Spleen (tissue), 11 donors: ENCODE data around the gene GNAO1. TPM values are rescaled to one million over a fixed set of nuclear protein-coding genes. Genes with fewer than 3 reads are reported as not detected.

ENCODE experiments used
- DNase-seq: peaks from one replicate; pipeline ENCODE4 v3.0.0-alpha.2; 2020
- H3K27ac ChIP-seq, 8 donors: fragments of 200-600 bp; sonication (generic) in 7 of 8; 1 replicate in 4 of 8; 2 replicates in 4 of 8; pipeline versions ENCODE4 v1.5.0 to v1.8.0; 2016 to 2021; ENCODE audit warnings: inconsistent platforms in 4 of 8, mild to moderate bottlenecking in 4 of 8, moderate library complexity in 1 of 8
- H3K27me3 ChIP-seq, 7 donors: fragments of 200-600 bp; sonication (generic) in 6 of 7; replicated peaks in 1 of 7; 1 replicate in 4 of 7; 2 replicates in 3 of 7; pipeline versions ENCODE4 v1.5.0 to v1.8.0; 2016 to 2021; ENCODE audit warnings: inconsistent platforms in 3 of 7, mild to moderate bottlenecking in 1 of 7
- H3K36me3 ChIP-seq, 6 donors: fragments of 200-600 bp; sonication (generic) in 5 of 6; 1 replicate in 4 of 6; 2 replicates in 2 of 6; pipeline versions ENCODE4 v1.5.0 to v1.8.0; 2016 to 2021; ENCODE audit warnings: inconsistent platforms in 2 of 6
- H3K4me1 ChIP-seq, 6 donors: fragments of 200-600 bp; sonication (generic) in 5 of 6; 1 replicate in 3 of 6; 2 replicates in 3 of 6; pipeline versions ENCODE4 v1.5.0 to v1.8.0; 2016 to 2021; ENCODE audit warnings: inconsistent platforms in 3 of 6
- H3K4me3 ChIP-seq, 8 donors: fragments of 200-600 bp; sonication (generic) in 7 of 8; 1 replicate in 4 of 8; 2 replicates in 4 of 8; pipeline versions ENCODE4 v1.5.0 to v1.8.0; 2016 to 2021; ENCODE audit warnings: inconsistent platforms in 4 of 8, mild to moderate bottlenecking in 4 of 8, moderate library complexity in 2 of 8
- H3K9me3 ChIP-seq, 8 donors: fragments of 200-600 bp; sonication (generic) in 7 of 8; 1 replicate in 4 of 8; 2 replicates in 4 of 8; pipeline versions ENCODE4 v1.5.0 to v1.8.0; 2016 to 2021; ENCODE audit warnings: inconsistent platforms in 4 of 8
- POLR2A ChIP-seq, 3 donors: fragments of 450-650 bp; IDR thresholded peaks; one replicate each; pipeline ENCODE4 v1.5.1; 2017; ENCODE audit warnings: antibody characterized with exemption in 3 of 3, mild to moderate bottlenecking in 1 of 3
- POLR2AphosphoS5 ChIP-seq, 3 donors: sonication (generic); formaldehyde crosslinking; IDR thresholded peaks; one replicate each; pipeline ENCODE4 v1.5.1; 2017; ENCODE audit warnings: antibody characterized with exemption in 3 of 3
- WGBS, 5 donors: extraction: QIAGEN DNeasy Blood & Tissue Kit in 3 of 5; methylation state at CpG; one replicate each; pipeline versions ENCODE4 v1.1.5 to v1.1.7; 2013 to 2018; 5-methylcytosine and 5-hydroxymethylcytosine counted together
- intact Hi-C: fragments of 100-400 bp; cut with DNase I; formaldehyde crosslinking; loops from one replicate; pipeline ENCODE4 v1.15.0; 2023; ENCODE audit warnings: low total_unique reads
- polyA plus RNA-seq, 3 donors: library from polyadenylated mRNA; stranded (reverse); fragments of 200-250 nt; gene quantifications; one replicate each; pipeline ENCODE4 v1.2.1, GENCODE V29; 2013
- total RNA-seq, 7 donors: library from RNA; depleted of rRNA in 3 of 7; stranded (reverse); fragments of >200 nt in 3 of 7; fragmentation: NEBNext Ultra II Directional in 4 of 7; extraction: Animal tissue kit (Norgen Biotek cat#: 25700) in 4 of 7; gene quantifications; one replicate each; pipeline versions ENCODE4 v1.1.0 to v1.2.1, GENCODE V29; 2016 to 2021
- TF ChIP-seq, protein P1 (sequence below), 11 experiments: fragments of 200-600 bp in 7 of 11; fragments of 450-650 bp in 4 of 11; sonication (generic) in 4 of 11; IDR thresholded peaks in 8 of 11; conservative IDR thresholded peaks in 3 of 11; 1 replicate in 7 of 11; 2 replicates in 4 of 11; pipeline versions ENCODE4 v1.4.0 to v1.8.0; 2016 to 2021; ENCODE audit warnings: antibody characterized with exemption in 11 of 11, inconsistent platforms in 4 of 11, mild to moderate bottlenecking in 1 of 11
- donor health status: healthy with polysubstance abuse.
- donor health status: DM: no; HTN: no; CAD: no; lungs with moderate emphysema.
- donor health status: DM: no; HTN: no; CAD: no.
- donor health status: Bipolar disorder and iron deficiency.
- donor health status: healthy.
- donor health status: DM: no; HTN: no; CAD: no.
- donor health status: DM: yes; HTN: yes; CAD: no.

Gene GNAO1
- total and polyA plus RNA-seq, 10 donors = 0.32 to 7.9 (median 4.7) TPM

DNA sequence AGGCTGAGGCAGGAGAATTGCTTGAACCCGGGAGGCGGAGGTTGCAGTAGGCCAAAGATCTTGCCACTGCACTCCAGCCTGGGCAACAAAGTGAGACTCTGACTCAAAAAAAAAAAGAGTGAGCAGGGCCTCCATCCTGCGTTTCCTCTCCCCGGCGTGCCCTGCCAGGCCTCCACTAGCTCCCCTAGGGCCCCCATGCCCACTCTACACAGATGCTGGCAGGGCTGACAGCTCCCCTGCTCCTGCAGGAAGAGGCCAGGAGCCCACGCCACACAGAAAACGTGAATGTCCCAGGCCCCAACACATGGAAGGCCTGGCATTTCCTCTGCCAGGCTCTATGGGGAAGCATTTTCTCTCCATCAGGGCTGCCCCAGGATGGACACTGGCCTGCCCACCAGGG, 124.7 kb downstream of the GNAO1 start:
- Histone ChIP-seq H3K27ac (no peak overlapping the region), H3K36me3 (no peaks in the 10 kb centered on the region), H3K27me3 (peaks cover 0 to 7% (median 0%) of the 10 kb centered on the region in 7 donors), H3K9me3 (no peaks in the 10 kb centered on the region), H3K4me3 (no peak overlapping the region), H3K4me1 (peaks cover 0 to 11% (median 7%) of the 10 kb centered on the region in 6 donors)
- peak; percentile 61 for DNase-seq
- TF ChIP-seq POLR2AphosphoS5 (IDR thresholded peaks at IDR 0.05) = no peak
- TF ChIP-seq, protein P1, sequence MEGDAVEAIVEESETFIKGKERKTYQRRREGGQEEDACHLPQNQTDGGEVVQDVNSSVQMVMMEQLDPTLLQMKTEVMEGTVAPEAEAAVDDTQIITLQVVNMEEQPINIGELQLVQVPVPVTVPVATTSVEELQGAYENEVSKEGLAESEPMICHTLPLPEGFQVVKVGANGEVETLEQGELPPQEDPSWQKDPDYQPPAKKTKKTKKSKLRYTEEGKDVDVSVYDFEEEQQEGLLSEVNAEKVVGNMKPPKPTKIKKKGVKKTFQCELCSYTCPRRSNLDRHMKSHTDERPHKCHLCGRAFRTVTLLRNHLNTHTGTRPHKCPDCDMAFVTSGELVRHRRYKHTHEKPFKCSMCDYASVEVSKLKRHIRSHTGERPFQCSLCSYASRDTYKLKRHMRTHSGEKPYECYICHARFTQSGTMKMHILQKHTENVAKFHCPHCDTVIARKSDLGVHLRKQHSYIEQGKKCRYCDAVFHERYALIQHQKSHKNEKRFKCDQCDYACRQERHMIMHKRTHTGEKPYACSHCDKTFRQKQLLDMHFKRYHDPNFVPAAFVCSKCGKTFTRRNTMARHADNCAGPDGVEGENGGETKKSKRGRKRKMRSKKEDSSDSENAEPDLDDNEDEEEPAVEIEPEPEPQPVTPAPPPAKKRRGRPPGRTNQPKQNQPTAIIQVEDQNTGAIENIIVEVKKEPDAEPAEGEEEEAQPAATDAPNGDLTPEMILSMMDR (IDR thresholded peaks at IDR 0.05 in 8 of 11, conservative IDR thresholded peaks at IDR 0.05 in 3 of 11) = no peak
- no peak for TF ChIP-seq POLR2A (IDR thresholded peaks at IDR 0.05)
- intact Hi-C loops = loop anchor here (5.0 to 10.0 kb wide), 2 partner anchors 274 to 851 kb away; no protein-coding TSS in a partner anchor
- WGBS, 5 donors = 71 to 93% (median 81%) methylated on average over 5 to 7 of the region's 7 CpGs

DNA sequence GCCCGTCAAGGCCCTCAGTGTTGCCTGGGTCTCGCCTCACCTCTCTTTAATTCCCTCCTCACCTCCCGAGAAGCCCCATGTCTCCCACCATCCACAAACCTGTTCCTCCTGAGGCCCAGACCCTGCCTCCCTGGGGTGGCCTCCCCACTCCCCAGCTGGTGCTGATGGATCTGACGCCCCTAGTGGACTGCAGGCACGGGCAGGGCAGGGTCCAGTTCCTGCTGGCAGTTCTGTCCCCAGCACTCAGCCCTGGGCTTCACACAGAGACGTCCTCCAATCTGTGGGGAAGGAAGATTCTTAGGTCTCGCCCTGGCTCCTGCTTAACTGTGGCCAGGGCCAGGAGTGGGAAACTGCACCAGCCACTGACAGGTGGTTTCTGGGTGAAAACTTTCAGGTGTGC, 125.3 kb downstream of the GNAO1 start:
- no peak overlapping the region for H3K27ac ChIP-seq
- no peak for DNase-seq
- no peaks in the 10 kb centered on the region for H3K36me3 ChIP-seq
- peaks cover 0 to 11% (median 7%) of the 10 kb centered on the region in 6 donors for H3K4me1 ChIP-seq
- TF ChIP-seq, protein P1 (IDR thresholded peaks at IDR 0.05 in 8 of 11, conservative IDR thresholded peaks at IDR 0.05 in 3 of 11) = no peak
- TF ChIP-seq POLR2AphosphoS5 (IDR thresholded peaks at IDR 0.05) (no peak), POLR2A (IDR thresholded peaks at IDR 0.05) (no peak)
- intact Hi-C loops = loop anchor here (5.0 to 10.0 kb wide), 2 partner anchors 274 to 852 kb away; no protein-coding TSS in a partner anchor
- no peak overlapping the region for H3K4me3 ChIP-seq
- 84 to 89% (median 88%) methylated on average over 7 of the region's 7 CpGs for WGBS, 5 donors
- H3K9me3 ChIP-seq = no peaks in the 10 kb centered on the region
- H3K27me3 ChIP-seq = peaks cover 0 to 7% (median 0%) of the 10 kb centered on the region in 7 donors

DNA sequence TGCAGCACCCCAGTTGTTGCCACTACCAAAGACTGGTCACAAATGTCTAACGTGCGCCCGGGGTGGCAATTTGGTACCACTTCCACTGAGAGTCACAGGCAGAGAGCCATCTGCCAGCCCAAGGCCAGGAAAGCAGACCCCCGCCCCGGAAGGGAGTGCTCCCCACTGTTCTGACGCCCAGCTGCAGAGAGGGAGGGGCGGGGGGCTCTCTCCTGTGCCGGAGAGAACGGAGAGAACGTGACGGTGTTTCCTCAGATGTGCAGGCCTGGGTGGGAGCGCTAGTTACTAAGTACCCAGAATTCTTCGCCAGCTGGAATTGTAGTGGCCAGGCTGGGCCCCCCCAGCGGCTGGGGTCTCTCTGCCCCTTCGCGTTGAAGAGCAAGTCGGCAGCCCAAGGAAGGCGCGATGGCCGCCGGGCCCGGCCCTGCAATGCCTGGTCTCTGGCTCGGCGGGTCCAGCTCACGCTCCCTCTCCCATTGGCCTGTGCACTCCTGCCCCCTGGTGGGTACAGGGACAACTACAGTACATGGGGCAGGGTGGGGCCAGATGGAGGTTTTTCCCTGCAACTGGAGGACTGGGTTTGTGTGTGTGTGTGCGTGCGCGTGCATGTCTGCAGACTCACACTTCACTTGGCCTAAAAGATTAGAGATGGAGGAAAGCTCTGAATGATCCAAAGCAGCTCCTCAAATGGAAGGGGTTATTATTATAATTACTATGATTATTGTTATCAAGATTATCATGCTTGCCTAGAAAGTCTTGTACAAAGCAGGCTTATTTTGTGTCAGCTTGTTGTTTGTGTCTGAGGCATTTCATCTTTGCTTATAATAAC, 126.9 kb downstream of the GNAO1 start:
- intact Hi-C loops = loop anchor here (2.0 to 10.0 kb wide), 3 partner anchors 276 to 853 kb away; no protein-coding TSS in a partner anchor
- Histone ChIP-seq H3K36me3 (no peaks in the 10 kb centered on the region), H3K4me3 (peak overlapping the region in 3 of 8 donors; percentile 12 to 54 (median 27)), H3K27me3 (peaks cover 0 to 7% (median 0%) of the 10 kb centered on the region in 7 donors), H3K27ac (peak overlapping the region in 1 of 8 donors; percentile 10), H3K4me1 (peaks cover 0 to 11% (median 7%) of the 10 kb centered on the region in 6 donors), H3K9me3 (no peaks in the 10 kb centered on the region)
- WGBS, 5 donors = 9 to 16% (median 14%) methylated on average over 10 to 28 of the region's 28 CpGs
- TF ChIP-seq POLR2AphosphoS5 (IDR thresholded peaks at IDR 0.05) (peak in 2 of 3 donors; percentile 35 to 40), POLR2A (IDR thresholded peaks at IDR 0.05) (no peak)
- TF ChIP-seq, protein P1 (IDR thresholded peaks at IDR 0.05 in 8 of 11, conservative IDR thresholded peaks at IDR 0.05 in 3 of 11) = peak; percentile 87 to 98 (median 95)
- DNase-seq = peak; percentile 93

DNA sequence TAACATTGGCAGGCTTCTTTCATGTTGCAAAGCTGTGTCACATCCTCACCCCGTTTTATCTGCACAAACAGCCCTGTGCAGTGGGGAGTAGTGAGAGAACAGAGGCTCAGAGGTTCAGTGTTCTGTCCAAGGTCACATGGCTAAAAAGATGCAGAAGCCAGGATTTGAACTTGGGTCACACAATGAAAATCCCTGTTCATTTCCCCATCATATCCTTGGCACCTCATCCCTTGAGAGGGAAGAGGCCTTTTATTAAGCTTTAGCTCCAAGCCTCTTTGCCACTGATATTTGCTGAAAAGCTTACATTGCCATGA, 127.5 kb downstream of the GNAO1 start:
- Histone ChIP-seq H3K27ac (no peak overlapping the region), H3K4me1 (peaks cover 0 to 11% (median 7%) of the 10 kb centered on the region in 6 donors), H3K27me3 (peaks cover 0 to 7% (median 0%) of the 10 kb centered on the region in 7 donors), H3K36me3 (no peaks in the 10 kb centered on the region), H3K4me3 (no peak overlapping the region), H3K9me3 (no peaks in the 10 kb centered on the region)
- WGBS, 5 donors = 37 to 73% (median 57%) methylated on average over 1 of the region's 1 CpG
- DNase-seq = no peak
- TF ChIP-seq POLR2A (IDR thresholded peaks at IDR 0.05) (no peak), POLR2AphosphoS5 (IDR thresholded peaks at IDR 0.05) (no peak)
- TF ChIP-seq, protein P1 (IDR thresholded peaks at IDR 0.05 in 8 of 11, conservative IDR thresholded peaks at IDR 0.05 in 3 of 11) = no peak
- intact Hi-C loops = loop anchor here (2.0 to 10.0 kb wide), 3 partner anchors 276 to 854 kb away; no protein-coding TSS in a partner anchor
